NCI-H748 (cell line): ENCODE data around the gene NCOA4.
"Not testable (repeated sequence)": the region's sequence is repeated elsewhere in the genome, so short reads cannot be mapped to it uniquely, and the experiment has no call there.

Source experiments
- DNase-seq: peaks from one replicate; lab custom pipeline; 2025; ENCODE audit not compliant: unreplicated experiment; lab: John Stamatoyannopoulos, UW

Gene NCOA4

DNA sequence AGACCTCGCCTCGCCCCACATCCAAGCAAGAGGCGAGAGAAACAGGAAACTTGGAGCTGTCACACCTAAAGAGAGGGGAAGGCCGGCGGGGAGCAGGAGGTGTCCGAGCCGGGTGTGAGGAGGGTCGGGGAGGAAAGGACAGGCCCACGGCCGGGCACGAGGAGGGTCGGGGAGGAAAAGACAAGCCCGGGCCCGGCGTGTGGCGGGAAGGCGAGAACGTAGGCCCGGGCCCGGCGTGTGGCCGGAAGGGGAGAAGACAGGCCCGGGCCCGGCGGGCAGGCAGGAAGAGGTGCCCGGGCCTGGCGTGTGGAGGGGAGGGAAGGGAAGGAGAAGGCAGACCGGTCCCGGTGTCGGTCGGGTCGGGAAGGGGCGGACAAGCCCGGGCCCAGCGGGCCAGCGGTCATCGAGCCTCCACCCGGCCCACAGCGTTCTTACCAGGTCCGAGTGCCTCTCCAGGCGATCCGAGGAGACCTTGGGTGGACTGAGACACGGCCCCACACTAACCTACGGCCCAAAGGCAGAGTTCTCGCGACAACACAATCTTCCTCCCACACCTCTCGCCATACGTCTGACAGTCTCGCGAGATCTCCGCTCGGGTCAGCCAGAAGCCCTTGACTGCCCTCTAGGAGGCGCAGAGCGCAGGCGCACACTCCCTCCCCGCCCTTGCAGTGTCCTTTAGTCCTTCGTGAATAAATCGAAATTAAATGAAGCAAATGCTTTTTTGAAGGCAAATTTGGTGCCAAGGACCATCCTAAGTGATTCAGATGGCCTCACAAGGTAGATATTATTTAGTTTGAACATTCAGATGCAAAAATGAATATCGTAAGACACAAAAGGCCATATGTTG lies at the start of gene NCOA4:
Gene NCOA4 (minus strand): TSS at position 533 of the 847 bp plus-strand sequence. CDS start 13,943 bp downstream, outside the sequence.
- peak; percentile 94 for DNase-seq

DNA sequence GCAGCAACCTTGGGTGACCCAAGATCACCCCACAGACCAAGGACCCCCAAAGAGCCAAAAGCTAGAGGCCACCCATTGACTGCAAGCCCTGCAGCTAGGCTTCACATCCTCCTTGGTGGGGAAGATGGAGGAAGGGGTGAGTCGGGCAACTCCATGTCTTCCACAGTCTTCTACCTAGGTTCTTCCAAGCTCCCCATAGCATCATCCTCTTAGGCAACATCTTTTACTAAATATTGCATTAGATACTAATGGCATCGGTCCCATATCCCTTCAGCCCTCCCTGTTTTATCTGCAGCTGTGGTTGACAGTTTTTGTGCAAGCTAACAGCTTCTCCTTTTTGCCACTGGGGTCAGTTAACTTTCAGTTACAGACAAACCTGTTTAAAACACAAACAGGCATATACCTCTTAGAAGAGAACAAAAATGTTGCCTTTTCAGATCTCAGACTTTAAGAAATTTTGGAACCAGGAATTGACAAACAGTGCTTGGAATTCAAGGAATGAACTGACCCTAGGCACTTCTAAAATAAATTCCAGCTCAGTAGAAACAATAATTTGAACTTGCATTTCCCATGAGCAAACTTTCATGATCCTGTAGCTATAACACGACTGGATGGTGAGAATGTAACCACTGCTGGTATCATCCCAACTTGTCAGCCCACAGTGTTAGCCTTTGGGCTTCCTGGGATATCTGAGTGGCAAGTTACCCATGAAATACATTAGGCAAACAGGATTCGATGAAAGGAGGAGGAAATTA lies 49.6 kb upstream of the NCOA4 start:
- DNase-seq, result no peak

DNA sequence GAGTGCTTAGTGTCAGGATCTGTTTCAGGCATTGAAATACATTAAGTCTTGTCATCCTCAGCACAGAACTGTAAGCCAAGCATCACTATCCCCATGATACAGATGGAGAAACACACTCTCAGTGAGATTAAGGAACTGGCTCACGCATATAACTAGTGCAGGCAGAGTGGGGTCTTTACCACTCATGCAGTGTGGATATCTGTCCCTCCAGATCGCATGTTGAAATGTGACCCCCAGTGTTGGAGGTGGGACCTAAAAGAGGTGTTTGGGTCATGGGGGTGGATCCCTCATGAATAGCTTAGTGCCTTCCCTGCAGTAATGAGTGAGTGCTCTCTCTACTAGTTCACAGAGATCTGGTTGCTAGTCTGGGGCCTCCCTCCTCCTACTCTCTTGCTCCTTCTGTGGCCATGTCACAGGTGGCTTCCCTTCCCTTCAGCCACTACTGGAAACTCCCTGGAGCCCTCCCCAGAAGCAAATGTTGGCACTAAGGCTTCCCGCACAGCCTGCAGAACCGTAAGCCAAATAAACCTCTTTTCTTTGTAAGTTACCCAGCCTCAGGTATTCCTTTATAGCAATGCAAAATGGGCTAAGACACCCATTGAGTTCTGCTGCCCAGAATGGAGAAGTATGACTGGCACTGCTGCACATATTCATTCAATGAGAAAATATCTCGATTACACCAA lies 47.4 kb upstream of the NCOA4 start:
- no peak for DNase-seq

DNA sequence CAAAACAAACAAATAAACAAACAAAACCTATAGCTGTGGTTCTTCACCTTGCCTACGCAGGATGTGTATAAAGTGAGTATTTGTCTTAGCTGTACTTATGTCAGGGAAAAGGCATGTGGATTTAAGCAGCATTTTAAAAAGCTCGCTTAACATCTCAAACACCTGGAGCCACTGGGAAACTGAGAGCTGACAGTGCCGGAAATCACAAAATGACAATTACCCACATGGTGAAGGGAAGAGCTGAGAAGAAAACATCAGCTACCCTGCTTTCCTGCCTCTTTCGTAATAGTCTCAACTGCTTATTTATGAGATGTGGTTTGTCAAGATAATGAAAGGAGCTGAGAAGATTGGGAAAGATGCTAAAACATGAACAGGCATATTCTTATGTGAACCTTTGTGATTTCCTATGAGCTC lies 46.7 kb upstream of the NCOA4 start:
- no peak for DNase-seq

DNA sequence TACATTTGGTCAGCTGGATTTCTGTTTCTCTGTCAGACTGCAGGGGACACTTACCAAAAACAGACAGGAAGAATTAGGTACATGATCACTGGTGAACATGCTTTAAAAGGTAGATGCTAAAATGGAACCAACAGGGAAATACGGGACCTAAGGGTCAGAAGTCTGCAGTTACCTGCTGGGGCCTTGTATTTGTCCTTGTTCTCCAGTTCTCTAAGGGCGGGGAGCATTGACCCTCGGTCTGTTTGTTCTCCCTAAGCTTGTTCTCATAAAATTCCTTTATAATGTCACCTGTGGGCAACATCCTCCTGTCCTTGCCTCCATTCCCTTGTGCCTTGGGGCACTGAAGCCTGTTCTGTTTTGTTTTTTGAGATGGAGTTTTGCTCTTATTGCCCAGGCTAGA lies 45.4 kb upstream of the NCOA4 start:
- DNase-seq, result no peak

DNA sequence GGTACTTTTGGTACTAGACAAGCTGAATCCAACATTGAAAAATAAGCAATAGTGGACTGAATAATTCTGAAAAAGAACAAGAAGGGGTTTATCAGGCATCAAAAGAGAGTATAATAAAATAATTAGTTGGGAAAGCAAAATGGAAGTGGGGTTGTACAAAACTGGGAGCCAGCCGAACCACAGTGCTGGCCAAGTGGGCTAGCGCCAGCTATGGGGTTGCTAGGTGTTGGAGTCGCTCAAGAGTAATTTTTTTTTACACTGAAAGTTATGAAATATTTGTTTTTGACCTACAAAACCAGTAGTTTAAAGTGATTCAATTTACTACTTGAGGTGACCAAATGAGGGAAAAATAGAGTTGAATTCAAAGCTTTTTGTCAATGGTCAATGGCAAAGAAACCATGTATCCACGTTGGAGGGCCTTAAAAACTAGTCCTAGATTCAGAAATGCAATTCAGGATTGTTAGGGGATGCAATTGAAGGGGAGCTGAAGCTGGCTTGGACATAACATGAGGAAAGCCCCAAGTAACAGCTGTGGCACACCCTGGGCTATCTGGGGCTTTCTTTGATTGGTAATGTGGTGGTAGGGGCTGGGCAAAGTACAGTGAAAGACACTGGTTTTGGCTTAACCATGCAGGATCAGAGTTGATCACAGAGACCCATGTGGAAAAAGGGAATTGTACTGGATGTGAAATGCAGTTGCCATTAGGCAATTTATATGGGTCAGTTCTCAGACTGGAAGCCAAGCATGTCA lies 43.9 kb upstream of the NCOA4 start:
- no peak for DNase-seq

DNA sequence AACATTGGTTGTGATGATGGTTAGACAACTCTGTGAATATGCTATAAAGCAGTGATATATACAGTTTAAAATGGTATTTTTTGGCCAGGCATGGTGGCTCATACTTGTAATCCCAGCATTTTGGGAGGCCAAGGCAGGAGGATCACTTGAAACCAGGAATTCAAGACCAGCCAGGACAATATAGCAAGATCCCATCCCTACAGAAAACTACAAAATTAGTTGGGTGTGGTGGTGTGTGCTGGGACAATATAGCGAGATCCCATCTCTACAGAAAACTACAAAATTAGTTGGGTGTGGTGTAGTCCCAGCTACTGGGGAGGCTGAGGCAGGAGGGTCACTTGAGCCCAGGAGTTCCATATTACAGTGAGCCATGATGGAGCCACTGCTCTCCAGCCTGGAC lies 43.1 kb upstream of the NCOA4 start:
- no peak for DNase-seq

DNA sequence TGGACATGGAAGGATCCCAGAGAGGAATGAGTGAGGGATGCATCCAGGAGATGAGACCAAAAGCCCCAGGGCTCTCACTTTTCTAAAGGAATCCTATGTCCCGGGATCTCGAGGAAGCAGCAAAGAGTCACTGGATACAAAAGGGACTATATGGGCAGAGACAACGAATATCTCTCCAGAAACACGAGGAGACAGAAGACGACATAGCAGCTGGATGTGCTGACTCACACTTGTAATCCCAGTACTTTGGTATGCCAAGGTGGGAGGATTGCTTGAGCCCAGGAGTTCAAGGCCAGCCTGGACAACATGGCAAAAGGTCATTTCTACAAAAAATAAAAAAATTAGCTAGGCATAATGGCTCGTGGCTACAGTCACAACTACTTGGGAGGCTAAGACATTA lies 40.3 kb upstream of the NCOA4 start:
- DNase-seq, result no peak

DNA sequence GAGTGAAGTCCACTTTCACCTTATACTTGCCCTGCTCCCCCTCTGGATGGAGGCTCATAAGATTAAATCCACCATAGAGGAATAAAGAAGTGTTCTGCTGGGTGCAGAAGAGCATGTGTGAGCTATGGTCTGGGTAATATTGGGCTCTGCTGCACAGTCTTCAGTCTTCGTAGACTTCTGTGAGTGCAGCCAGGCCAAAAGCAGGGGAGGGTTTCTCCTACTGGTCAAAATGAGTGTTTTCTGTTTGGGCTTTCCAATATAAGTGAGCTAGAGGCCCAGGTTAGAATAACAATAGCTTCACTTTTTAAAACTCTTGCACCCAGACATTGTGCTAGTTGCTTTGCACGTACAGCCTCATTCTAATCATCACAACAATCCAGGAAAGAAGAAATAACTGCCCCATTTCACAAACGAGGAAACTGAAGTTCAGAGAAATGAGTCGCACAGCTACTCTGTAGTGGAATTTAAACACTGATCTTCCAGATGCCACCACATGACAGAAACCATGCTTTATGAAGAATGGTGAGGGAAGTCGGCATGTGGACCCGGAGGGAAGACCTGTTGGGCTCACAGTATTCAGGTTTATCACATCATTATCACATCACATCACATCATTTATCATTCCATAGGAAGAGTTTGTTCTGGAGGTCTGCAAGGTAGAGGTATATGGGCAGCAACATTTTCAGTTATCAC lies 39.5 kb upstream of the NCOA4 start:
- DNase-seq, result no peak

DNA sequence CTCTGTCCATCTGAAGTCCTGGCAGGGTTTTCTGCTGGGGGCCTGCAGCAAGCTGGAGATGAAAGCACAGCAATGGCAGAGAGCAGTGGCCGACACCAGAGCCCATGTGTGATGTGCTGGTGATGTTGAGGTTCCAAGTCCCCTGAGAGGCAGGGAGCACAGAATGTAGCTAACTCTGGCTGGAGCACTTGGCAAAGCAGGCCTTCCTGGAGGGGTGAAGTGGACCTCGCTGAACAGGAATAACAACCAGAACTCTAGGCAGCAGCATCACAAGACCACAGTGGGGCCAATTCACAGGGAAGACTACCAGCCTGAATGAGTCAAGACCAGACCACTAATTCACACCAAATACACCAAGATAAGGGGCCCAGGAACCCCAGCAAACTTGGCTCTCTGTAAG lies 38.5 kb upstream of the NCOA4 start:
- DNase-seq, result no peak

DNA sequence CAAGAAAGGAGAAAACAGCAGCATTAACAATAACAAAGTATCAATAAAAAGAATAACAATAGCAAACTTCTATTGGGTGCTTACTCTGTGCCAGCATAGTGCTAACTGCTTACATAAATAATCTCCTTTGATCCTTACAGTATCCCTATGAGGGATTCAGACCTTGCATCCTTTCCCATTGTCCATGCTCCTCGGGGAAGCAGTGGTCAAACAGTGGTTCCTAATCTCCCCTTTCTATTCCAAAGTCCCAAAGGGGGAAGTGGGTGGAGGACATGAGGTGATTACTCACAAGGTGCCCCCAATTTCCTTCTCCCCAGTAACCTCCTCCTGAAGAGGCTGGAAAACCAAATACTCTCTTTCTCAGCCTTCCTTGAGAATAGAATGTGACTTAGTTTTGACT lies 37.7 kb upstream of the NCOA4 start:
- no peak for DNase-seq

DNA sequence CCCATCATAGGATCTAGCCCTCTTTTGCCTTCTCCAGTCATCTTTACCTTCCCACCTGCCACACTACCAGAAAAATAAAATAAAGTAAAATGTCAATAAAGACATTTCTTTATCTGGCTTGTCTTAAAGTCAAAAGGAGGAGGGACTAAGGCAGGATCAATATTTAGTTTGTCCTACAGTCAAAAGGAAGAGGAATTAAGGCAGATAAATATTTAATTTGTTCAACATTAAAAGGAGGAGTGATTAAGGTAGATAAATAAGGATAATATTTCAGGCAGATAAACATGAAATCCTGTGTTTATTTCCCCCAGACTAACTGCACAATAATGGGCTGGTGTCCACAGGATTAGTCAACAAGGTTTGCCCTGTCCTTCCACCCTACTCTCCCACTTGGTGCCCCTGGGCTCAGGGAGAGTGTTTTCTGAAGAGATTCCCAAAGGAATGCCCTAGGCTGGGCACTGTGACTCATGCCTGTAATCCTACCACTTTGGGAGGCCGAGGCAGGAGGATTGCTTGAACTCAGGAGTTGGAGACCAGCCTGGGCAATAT lies 33.9 kb upstream of the NCOA4 start:
- DNase-seq, result no peak

DNA sequence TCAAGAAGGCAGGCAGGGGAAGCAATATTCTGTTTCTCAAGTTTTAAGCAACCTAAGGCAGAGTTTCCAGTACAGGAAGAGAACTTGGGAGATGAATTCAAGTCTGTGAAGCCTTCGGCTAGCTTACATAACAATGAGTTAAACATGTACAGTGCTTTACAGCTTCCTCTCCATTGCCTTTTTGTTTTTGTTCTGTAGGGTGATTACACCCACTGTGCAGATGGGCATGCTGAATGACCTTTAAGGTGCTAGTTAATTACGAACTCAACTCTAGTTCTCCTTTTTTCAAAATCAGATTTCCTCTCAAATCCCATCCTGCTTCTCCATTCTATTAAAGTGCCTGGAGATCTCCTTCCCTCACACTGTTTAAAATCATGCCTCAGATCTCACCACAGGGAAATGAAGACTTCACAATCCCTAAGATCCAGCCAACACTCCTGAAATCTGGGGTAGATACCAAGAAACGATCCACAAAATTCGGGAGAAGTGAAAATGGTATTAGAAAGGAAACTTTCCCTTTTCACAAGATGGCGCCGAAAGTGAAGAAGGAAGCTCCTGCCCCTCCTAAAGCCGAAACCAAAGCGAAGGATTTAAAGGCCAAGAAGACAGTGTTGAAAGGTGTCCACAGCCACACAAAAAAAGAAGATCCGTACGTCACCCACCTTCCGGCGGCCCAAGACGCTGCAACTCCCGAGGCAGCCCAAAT lies 32.5 kb upstream of the NCOA4 start:
- no peak for DNase-seq

DNA sequence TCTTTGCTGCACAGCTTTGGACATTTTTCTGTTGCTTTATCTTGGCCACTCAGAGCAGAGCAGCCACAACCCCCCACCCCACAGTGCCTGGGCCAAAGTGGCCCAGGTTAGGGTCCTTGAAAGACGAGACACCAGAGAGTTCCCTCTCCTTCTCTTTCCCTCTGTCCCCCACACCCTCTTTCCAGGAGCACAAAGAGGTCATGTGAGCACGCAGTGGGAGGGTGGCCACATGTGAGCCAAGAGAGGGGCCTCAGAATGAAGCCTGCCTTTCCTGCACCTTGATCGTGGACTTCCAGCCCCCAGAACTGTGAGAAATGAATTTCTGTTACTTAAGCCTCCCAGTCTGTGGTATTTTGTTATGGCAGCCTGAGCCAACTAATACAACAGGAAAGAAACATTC lies 30.3 kb upstream of the NCOA4 start:
- no peak for DNase-seq

DNA sequence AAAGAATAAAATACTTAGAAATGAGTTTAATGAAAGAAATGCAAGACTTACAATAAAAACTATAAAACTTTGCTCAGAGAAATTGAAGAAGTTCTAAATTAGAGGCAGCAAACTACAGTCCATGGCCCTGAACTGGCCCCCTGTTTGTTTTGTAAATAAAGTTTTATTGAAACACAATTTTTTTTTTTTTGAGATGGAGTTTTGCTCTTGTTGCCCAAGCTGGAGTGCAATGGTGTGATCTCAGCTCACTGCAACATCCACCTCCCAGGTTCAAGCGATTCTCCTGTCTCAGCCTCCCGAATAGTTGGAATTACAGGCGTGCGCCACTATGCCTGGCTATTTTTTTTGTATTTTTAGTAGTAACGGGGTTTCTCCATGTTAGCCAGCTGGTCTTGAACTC lies 27.5 kb upstream of the NCOA4 start:
- not testable (repeated sequence) for DNase-seq

DNA sequence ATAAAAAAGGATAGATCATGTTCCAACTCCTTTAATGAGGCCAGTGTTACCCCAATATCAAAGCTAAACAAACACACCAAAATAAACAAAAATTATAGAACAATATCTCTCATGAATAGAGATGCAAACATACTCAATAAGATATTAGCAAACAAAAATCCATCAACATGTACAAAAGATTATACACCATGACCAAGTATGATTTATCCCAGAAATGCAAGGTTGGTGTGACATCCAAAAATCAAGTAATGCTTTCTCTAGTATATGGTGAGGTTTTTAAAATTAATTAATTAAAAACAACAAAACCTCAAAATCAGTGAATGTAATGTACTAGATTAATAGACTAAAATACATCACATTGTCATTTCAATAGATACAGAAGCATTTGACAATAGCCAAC lies 26.6 kb upstream of the NCOA4 start:
- DNase-seq, result no peak

DNA sequence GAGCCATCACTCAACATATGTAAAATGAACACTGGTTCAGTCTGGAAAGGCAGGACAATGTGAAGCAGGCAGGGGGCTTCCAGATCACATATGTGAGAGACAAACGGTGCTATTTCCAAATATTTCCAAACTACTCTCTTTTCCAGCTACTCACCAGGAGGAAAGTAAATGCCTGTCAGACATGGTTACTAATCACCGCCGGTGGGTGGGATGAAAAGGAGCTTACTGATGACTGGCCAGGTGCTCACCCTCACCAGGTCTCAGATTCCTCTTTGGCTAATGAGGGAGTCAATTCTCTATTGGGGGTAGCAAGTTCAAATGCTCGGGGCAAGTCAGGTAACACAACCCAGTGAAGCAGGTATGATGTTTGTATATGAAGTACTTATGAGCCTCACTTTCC lies 25.3 kb upstream of the NCOA4 start:
- DNase-seq, result no peak

DNA sequence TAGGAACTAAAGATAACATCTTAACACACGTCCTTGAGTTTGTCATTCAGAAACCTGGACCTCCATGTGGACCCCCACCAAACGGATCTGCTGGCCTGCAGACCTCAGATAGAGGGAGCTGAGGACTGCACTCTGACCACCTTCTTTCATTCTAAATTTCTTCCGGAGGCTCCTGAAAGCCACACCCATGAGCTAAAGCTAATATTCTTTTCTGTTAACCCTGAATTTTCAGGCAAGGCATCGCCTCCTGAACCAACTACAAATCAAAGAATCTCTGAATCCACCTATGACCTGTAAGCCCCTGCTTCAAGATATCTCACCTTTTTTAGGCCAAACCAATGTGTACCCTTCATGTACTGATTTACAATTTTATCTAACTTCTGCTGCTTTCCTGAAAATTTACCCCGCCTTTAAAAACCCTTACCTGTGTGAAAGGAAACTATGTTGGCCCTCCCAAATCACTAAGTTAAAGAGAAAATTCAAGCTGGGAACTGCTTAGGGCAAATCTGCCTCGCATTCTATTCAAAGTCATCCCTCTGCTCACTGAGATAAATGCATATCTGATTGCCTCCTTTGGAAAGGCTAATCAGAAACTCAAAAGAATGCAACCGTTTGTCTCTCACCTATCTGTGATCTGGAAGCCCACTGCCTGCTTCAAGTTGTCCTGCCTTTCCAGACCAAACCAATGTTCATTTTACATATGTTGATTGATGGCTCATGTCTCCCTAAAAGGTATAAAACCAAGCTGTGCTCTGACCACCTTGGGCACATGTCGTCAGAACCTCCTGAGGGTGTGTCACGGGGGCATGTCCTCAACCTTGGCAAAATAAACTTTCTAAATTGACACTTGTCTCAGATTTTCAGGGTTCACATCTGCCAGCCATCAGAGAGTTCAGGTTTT lies 23.4 kb upstream of the NCOA4 start:
- no peak for DNase-seq
